Measurements from ENCODE around the gene ATP8B1.

Gene ATP8B1

DNA sequence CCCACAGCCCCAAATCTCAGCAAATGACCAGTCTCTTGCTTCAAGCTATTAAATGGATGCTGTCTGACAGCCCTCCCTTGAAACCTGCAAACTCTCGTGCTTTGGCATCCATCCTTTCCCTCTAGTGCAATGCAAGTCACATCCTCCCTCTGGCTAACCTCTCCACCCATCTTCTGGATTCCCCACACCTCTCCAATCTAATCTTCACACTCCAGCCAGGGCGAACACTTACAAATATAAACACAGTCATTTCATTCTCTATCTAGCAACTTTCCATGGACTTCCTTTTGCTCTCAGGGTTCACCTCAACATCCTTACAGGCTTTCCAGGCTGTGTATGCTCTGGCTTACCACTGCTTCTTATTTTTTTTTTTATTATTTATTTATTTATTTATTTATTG is 171.4 kb downstream of the ATP8B1 start:
- TF ChIP-seq GATA2 (IDR thresholded peaks at IDR 0.05; ENCODE audit: low read depth, low read length) (no peak), GATA3 (IDR thresholded peaks at IDR 0.05; ENCODE audit: low read depth, low read length) (no peak)

DNA sequence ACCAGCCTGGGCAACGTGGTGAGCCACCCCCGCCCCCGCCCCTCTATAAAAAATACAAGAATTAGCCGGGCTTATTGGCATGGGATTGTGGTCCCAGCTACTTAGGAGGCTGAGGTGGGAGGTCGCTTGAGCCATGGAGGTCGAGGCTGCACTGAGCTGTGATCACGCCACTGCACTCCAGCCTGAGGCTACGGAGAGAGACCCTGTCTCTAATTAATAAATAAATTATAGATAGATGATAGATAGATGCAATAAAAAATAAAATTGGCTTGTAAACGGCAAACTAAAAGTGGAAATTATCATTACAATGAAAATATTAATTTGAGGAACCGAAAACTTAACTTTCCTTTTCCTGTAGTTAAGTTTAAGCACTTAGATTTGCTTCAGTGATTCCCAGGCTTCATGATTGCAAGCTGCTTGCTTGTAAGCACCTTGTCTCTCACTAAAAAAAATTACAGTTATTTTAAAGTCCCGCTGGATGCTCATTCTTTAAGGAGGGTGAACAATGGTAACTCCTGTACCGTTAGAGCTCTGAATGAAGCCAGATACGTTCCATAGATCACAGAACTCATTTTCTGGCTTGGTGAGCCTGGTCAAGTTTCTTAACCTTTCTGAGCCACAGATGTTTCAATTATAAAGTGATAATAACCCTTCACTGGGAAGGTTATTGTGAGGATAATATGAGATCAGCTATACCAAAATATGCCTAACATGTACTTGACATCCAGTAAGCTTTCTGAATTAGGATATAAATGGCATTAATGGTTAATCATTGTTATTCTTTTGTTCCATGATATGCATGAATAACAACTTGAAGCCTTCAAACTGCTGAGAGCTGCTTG is 172.1 kb downstream of the ATP8B1 start:
- TF ChIP-seq GATA2 (IDR thresholded peaks at IDR 0.05; ENCODE audit: low read depth, low read length) (no peak), GATA3 (IDR thresholded peaks at IDR 0.05; ENCODE audit: low read depth, low read length) (no peak)

DNA sequence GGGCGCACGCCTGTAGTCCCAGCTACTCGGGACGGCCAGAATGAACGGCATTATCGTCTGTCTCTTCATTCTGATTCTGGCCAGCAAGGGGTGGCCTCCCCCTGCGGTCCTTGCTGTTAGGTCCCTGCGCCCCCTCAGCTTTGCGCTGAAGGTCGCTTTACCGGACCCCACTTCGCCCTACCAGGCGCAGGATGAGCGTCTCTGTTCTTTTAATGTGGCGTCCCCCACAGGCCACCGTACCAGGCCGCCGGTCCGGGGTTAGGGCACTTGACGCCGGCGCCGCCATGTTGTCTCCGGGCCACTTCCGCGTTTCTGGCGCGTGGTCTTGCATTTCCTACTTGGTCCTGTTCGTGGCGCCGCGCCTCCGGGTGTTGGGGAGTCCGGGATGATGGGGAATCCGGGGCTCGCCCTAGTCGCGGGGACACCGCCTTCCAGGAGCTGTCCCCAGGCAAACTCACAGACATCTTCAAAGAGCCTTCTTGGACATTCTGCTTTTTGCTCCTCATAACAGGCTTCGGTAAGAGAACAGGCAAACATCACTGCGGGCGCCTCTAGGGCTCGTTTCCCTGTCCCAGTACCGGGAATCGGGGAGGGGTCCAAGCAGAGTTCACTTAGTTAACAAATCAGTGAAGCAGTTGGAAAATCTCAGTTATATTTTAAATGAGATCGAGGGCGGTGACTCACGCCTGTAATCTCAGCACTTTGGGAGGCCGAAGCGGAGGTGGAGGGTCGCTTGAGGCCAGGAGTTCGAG is 172.9 kb downstream of the ATP8B1 start:
- no peak for TF ChIP-seq GATA2 (IDR thresholded peaks at IDR 0.05; ENCODE audit: low read depth, low read length)
- TF ChIP-seq GATA3 (IDR thresholded peaks at IDR 0.05; ENCODE audit: low read depth, low read length), result no peak

DNA sequence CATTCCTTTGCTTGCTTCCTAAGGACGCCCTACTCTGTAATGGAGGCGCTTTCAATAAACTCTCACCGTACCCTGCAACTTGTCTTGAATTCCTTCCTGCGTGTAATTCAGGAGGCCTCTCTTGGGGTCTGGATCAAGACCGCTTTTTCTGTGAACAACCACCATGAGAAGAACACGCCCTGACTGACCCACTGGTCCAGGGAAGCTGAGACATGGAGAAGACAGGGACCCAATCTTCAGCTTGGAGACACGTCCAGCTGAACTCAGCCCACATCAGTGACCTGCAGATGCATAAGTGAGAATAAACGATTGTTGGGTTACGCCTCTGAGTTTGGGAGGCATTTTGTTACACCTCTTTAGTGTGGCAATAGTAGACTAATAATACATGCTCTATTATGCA is 173.7 kb downstream of the ATP8B1 start:
- TF ChIP-seq GATA2 (IDR thresholded peaks at IDR 0.05; ENCODE audit: low read depth, low read length) (no peak), GATA3 (IDR thresholded peaks at IDR 0.05; ENCODE audit: low read depth, low read length) (no peak)

- TF ChIP-seq GATA3 (IDR thresholded peaks at IDR 0.05; ENCODE audit: low read depth, low read length) (no peak), GATA2 (IDR thresholded peaks at IDR 0.05; ENCODE audit: low read depth, low read length) (no peak)
Observed at GRCh38 chr18:57627488-57627887, 175.6 kb downstream of the ATP8B1 start.

- TF ChIP-seq GATA3 (IDR thresholded peaks at IDR 0.05; ENCODE audit: low read depth, low read length) (no peak), GATA2 (IDR thresholded peaks at IDR 0.05; ENCODE audit: low read depth, low read length) (no peak)
Observed at GRCh38 chr18:57624988-57625387, 178.1 kb downstream of the ATP8B1 start.

GRCh38 chr18:57621246-57621604 is 181.9 kb downstream of the ATP8B1 start:
- TF ChIP-seq GATA3 (IDR thresholded peaks at IDR 0.05; ENCODE audit: low read depth, low read length) (no peak), GATA2 (IDR thresholded peaks at IDR 0.05; ENCODE audit: low read depth, low read length) (no peak)

- no peak for TF ChIP-seq GATA2 (IDR thresholded peaks at IDR 0.05; ENCODE audit: low read depth, low read length)
- no peak for TF ChIP-seq GATA3 (IDR thresholded peaks at IDR 0.05; ENCODE audit: low read depth, low read length)
Observed at GRCh38 chr18:57619876-57620275, 183.2 kb downstream of the ATP8B1 start.

- TF ChIP-seq GATA3 (IDR thresholded peaks at IDR 0.05; ENCODE audit: low read depth, low read length), result no peak
- no peak for TF ChIP-seq GATA2 (IDR thresholded peaks at IDR 0.05; ENCODE audit: low read depth, low read length)
Observed at GRCh38 chr18:57618910-57619309, 184.2 kb downstream of the ATP8B1 start.

DNA sequence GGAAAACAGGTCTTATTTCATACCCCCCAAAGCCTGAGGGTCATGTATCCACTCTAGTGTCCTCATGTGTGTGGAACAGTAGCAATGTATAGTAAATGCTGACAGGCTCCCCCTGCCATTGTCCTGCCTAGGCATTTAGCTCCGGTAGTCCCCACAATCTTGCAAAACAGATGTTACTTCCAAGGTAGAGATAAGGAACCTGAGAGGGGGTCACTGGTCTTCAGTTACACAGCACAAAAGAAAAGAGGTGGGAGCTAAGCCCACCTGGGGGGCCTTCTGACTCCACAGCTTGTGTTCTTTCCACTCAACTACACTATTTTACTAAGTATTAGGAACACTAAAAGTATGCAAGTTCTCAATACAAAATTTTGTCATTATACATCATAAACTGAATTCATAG is 199.2 kb downstream of the ATP8B1 start:
- no peak for TF ChIP-seq GATA3 (IDR thresholded peaks at IDR 0.05; ENCODE audit: low read depth, low read length)
- no peak for TF ChIP-seq GATA2 (IDR thresholded peaks at IDR 0.05; ENCODE audit: low read depth, low read length)
